GM19193 (cell line): ENCODE results near the gene TMEM170B.

ENCODE experiments used
- POLR2A ChIP-seq: IDR thresholded peaks from 4 replicates; pipeline ENCODE4 v1.6.1; 2011; ENCODE audit not compliant: insufficient read depth, insufficient read length; ENCODE audit errors: extremely low read depth

TMEM170B gene, protein sequence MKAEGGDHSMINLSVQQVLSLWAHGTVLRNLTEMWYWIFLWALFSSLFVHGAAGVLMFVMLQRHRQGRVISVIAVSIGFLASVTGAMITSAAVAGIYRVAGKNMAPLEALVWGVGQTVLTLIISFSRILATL

DNA sequence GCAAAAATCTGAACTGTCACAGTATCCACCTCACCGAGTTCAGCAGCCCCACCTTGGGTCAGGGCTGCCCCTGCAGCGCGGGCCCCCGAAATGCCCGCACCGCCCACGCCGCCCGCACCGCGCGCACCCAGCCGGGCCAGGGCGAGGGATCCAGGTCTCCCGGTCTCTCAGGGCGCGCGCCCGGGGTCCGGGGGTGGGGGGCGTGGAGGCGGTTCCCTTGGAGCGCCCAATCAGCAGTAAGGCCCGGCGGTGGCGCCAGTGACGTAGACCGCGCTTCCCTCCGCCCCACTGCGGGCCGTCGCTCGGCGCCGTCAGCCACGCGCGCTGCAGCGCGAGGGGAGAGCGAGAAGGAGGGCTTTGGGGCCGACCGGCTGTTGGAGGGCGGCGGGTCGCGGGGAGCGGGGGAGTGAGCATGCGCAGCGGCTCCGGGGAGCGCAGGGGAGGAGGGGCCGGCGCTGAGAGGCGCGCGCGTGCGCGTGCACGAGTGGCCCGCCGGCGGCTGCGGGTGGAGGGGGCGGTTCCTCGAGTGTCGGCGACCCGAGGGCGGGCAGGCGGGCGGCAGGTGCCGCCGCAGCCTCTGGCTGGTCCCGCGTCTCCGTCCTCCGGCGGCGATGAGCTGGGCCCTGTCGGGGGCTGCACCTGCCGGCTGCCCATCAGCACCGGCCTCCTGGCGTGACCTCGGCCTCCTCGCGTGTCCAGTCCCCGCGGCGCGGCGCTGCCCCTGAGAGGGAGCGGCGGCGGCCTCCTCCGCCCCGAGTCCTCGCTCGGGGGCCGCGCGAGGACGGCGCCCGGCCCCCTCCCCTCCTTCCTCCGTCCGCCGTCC, at the start of gene TMEM170B:
Gene TMEM170B, plus strand, starts transcription at position 521 of the 823 bp plus-strand sequence. CDS start 529 bp downstream, outside the sequence.
- TF ChIP-seq POLR2A = peak; percentile 52

DNA sequence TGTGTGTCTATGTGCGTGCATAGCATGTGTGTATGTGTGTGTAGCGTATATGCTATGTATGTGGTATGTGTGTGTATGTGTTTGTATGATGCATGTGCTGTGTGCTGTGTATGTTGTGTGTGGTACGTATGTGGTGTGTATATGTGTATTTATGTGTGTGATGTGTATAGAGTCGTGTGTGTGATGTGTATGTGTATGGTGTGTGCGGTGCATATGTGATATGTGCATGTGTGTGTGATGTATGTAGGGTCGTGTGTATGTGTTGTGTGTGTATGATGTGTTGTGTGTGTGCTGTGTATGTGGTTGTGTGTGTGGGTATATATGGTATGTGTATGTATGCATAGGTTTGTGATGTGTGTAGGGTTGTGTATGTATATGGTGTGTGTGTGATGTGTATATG, 46.6 kb upstream of the TMEM170B start:
- TF ChIP-seq POLR2A = no peak

DNA sequence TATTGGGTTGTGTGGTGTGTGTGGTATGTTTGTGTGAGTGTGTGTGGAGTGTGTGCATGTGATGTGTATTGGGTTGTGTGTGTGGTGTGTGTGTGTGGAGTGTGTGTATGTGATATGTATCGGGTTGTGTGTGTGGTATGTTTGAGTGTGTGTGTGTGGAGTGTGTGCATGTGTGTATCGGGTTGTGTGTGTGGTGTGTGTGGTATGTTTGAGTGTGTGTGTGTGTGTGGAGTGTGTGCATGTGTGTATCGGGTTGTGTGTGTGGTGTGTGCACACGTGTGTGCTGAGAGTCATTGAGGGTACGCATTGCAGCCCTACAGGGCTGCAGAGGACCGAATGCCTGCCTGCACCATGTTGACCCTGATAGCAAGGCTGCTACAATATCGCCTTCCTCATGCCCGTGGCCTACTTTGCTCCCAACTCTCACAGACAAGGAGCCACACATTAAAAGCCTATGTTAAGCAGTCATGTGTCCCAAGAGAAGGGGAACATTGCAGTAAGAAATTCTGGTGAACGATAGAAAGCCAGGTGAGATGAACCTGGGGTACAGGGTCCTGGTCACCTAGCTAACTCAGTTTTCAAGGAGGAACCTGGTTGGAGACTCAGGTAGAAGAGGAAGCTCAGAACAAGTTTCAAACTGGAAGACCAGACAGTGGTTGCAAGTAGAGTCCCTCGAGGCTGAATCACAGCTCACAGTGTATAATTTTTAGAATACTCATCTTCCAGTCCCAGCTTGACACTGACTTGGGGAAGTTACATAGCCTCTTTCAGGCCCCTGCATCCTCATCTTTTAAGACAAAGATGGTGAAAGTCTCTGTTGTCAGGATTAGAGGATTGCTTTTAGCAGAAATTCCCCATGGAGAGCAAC, 45.7 kb upstream of the TMEM170B start:
- TF ChIP-seq POLR2A = no peak

DNA sequence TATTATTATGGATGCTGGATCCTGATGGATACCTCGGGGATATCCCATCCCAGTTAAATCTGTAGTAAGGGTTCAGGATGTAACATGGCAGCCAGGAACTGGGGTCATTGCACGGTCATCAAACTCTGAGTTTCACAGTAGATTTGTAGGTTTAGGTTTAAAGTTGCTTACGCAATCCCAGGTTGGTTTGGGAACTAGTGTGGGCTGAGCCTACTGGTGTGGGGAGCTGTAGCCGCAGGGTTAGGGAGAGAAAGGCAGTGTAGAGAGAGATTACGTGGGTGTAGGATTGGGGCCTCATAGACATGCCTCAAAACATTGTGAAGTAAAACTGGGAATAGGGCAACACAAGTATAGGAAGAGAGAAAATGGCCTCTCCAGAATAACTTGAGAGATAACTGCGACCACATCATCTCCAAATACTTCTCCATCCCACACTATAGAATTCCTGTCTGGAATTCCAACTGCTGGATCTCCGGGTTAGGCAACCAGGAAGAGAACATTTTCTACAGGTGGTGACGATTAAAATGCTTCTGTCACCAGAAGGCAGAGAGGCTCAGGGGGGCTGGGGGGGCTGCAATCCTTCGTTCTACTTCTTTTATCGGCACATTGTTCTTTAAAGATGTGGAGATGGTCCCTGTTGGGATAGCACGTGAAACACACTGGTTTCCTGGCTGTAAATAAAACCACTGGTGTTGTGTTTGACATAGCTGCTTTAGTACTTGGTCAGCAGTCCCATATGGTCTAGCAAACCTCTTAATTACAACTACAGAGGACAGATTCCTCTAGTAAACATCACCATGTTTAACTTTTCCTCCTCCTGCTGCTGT, 44.9 kb upstream of the TMEM170B start:
- TF ChIP-seq POLR2A = no peak

DNA sequence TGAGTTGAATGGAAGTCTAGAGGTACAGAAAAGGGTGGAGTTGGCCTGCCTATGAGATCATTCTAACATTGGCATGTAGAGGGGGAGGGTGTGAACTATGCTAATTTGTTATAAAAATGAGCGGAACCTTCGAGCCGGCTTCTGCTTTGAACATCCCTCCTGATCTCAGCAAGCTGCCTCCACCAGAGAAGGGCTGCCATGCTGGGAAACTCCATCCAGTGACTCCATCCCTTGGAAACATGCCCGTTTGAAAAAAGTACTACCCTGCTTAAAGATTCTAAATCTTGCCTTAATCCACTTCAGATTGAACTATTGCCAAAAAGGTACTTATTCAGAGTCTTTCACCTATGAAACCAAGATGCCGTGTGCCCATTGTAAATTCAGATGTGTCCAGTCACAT, 43.6 kb upstream of the TMEM170B start:
- TF ChIP-seq POLR2A = no peak

DNA sequence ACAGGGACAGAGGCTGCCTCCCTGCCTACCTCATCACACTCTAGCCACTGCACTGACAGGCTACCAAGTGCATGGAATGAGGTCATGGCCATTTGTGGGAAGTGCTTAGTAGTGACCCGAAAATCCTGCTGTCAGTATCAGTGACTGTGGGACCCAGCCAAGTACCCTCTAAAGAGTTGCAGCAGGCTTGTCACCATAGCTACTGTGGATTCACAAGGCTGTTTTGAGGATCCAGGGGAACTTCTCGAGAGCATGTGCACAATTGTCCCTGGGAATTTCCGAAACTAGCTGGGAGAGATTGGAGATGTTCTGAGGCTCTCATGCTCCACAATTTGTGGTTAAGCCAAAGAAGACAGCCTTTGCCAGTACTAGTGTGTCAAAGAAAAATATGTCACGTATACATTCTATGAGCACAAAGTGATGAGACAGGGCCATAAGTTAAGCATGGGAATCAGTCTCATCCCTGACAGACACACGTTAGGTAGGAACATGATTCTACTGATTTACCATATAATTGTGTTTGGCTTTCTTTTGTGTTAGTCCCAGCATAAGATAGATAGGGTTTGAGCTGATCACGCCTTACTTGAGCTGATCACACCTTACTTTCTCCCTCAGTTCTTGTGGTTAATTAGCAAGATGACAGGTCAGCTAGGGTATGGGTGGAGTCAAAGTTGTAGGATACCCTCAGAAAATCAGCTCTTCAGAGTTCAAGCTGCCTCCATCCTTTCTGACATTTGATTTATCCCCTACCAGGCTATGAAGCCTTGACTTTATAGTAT, 42.6 kb upstream of the TMEM170B start:
- TF ChIP-seq POLR2A = no peak

DNA sequence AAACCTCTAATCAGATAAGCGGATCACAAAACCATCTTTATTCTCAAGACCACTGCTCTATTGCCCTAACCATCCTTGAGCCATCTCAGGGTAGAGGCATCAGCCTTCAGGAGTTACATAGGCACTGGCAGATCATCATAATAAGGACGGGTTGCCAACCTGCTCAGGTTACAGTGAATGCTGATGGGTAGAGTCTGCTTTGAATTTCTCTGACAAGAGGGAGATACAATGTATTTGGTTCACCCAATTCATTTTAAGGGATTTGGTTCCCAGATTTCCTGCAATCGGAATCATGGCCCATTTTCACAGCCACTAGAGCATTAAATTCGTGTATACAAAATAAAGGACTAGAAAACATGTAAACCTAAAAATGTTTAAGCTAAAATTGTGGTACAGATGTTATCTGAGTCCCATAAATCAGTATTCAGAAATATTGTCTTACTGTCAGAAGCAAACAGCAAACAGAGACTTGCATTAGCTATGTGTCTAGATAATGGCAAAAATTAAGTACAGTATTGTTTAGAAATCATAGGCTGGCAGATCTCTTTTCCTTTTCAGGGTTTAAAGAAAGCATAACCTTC, 41.9 kb upstream of the TMEM170B start:
- TF ChIP-seq POLR2A = no peak

DNA sequence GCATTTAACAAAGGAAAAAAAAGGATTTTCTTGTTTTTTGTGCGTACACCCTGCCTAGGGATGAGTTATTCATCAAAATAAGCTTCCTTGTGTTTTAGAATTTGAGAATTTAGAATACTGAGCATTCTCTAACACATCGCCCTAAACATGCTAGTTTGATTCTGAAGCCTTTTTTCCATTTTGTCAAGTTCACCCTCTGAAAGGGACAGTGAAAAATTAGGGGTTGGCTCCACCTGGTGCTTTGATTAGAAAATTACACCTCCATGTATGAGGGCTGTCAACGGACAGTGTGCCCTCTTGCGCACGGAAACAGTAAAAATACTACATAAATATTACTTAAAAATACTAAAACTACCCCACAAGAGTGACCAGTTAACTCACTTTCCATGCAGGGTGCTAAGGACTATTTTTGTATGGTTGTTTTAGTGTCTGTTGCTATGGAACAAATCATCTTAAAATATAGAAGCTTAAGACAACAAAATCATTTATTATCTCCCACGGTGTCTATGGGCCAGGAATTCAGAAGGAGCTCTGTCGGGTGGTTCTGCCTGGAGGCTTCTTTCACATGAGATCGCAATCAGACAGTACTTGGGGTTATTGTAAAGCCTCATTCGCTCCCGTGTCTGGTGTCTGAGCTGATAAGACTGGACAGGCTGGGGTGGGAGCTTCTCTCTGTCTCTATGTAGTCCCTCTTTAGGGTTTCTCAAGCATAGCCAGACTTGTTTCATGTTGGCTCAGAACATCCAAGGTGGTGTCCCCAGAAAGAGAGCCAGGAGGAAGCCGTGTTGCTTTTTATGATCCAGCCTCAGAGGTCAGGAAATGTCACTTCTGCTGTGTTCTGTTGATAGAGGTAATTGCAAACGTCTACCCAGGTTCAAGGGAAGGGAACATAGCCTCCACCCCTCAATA, 41.1 kb upstream of the TMEM170B start:
- TF ChIP-seq POLR2A = no peak

DNA sequence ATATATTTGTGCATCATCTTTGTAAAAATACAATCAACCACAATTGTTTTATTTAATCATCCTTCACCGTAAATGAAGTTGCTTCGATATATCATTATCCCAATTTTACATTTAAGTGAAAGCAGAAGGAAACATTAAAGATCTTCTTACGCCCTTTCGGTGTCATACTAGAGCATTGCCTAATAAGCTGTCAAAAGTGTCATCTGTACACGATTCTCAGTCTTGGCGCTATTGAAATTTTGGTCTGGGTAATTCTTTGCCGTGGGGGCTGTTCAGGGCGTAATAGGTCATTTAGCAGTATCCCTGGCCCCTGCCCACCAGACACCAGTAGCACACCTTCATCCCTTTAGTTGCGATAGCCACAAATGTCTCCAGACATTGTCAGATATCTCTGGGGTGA, 40.4 kb upstream of the TMEM170B start:
- no peak for TF ChIP-seq POLR2A

DNA sequence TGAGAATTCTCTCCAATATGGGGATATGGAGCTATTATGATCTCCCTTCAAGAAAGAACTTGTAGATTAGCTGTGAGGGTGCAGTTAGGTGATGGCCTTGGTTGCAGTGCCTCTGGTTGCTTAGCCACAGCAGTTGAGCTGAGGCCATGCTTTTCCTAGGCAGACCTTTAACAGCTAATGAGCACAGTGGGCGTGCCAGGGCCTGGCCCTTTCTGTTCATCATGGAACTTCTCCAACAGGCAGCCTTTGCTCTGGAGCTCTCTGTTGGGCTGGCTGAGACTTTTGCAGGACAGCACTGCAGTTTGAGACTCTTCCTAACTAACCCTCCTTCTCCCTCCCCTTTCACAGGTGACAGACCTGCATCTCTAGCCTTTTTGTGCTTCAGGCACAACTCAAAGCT, 39.7 kb upstream of the TMEM170B start:
- TF ChIP-seq POLR2A = no peak

DNA sequence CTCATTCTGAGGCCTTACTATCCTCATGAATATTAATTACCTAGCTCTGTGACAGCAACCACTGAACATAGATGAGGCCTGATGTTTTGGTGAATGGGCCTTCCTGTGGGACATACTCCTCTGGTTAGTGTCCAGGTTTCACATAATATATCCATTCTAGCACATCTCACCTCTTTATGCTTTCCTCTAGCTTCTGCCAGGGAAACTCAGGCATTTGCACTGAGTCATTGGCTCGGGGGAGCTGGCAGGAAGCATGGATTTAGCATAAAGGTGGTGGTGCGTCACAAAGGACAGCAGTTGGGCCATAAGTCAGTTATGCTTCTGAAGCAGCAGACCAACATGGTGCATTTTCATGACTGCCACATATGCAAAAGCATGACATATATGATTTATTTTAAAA, 37.5 kb upstream of the TMEM170B start:
- TF ChIP-seq POLR2A = no peak

DNA sequence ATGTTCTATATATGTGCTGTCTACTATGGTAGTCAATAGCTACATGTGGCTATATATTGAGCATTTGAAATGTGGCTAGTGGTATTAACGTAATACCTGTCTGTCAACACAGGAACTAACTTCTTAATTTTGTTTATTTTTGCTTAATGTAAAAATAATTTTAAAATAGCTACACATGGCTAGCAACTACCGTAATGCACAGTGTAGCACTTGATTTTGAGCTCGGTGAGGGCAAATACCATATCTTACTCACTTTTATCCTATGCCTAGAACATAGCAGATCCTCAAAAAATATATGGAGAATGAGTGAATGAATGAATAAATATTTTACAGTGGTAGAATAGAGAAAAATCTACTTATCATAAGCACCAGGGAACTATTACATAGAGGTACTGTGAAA, 28.1 kb upstream of the TMEM170B start:
- TF ChIP-seq POLR2A = no peak

DNA sequence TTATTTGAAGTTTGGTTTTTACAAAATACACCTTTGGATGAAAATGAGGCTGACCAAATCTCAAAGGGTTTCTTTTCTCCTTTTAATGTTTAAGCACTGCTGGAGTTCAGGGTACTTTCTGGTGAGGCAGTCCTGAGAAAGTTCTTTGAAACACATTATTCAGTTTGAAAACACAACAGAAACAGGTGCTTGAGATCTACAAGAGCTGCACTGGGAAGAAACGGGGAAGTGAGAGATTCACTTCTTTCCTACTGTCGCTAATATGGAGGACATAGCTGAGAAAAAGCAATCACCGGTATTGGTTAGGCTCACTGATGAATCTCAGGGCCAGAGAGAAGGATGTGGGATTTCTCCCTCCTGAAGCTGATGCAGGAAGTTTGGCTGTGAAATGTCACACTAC, 22.9 kb upstream of the TMEM170B start:
- TF ChIP-seq POLR2A = no peak
